ENCODE results near the gene PRDM16.

DNA sequence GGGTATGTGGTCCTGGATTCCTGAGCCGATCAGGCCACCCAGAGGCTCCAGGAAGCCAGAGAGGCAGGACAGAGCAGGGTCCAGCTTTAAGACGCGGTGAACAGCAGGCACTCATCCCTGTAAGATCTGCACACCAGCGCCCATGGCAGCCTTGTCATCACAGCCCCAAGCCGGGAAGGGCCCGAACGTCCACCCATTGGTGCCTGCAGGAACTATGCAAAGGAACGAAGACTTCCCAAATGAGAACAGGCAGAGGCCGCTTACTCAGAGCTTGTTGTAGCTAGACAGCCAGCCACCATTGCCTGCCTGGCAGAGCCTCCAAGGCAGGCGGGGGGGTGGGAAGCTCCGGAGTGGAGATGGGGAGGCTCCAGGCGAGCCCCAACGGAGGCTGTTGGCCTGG, 373.3 kb downstream of the PRDM16 start:
- TF ChIP-seq CTCF (IDR thresholded peaks at IDR 0.05) (no peak), POLR2A (IDR thresholded peaks at IDR 0.05) (no peak)

Measured in uterus (tissue), 2 donors.